IMR-90 (cell line): ENCODE data around the gene GNAS. TPM values are rescaled to one million over a fixed set of nuclear protein-coding genes. Genes with fewer than 3 reads are reported as not detected.

ENCODE experiments used
- ATAC-seq: fragments of 200-7000 bp; cut with Tn5 transposase; 2 replicates; pipeline ENCODE4 v1.9.1; 2020; ENCODE audit warnings: low read depth, mild to moderate bottlenecking, moderate library complexity
- BruUV-seq: library from RNA; stranded (reverse); fragments of 400-500 nt; replicated peaks from 2 replicates; lab custom pipeline; 2021; lab: Mats Ljungman, UMichigan
- CTCF ChIA-PET: fragments of 300-600 bp; formaldehyde crosslinking; extraction: SDS; loops from one replicate; lab custom pipeline; 2021; ENCODE audit warnings: antibody characterized with exemption; lab: Yijun Ruan, JAX
- POLR2A ChIA-PET: fragments of 300-600 bp; sonication (Branson Sonifier 250); formaldehyde crosslinking; loops from one replicate; lab custom pipeline; 2022; ENCODE audit warnings: antibody characterized with exemption; ENCODE audit not compliant: unreplicated experiment; lab: Charles Lee
- DNase-seq: peaks from one replicate; pipeline ENCODE4 v3.0.0; 2013
- H2AFZ ChIP-seq: replicated peaks from 2 replicates; pipeline ENCODE3; 2013; ENCODE audit warnings: low read length, mild to moderate bottlenecking; ENCODE audit not compliant: poor library complexity
- H2AK5ac ChIP-seq: 2 replicates; pipeline ENCODE4 v1.6.1; 2013; ENCODE audit warnings: low read depth, low read length, inconsistent platforms
- H2AK9ac ChIP-seq: replicated peaks from 2 replicates; pipeline ENCODE3; 2013; ENCODE audit warnings: mild to moderate bottlenecking, low read depth, low read length, moderate library complexity; ENCODE audit not compliant: poor library complexity
- H2BK120ac ChIP-seq: 2 replicates; pipeline ENCODE4 v1.6.1; 2013; ENCODE audit warnings: low read depth, low read length, inconsistent platforms
- H2BK15ac ChIP-seq: 3 replicates; pipeline ENCODE4 v1.6.1; 2013; ENCODE audit warnings: low read depth, low read length, inconsistent platforms
- H2BK20ac ChIP-seq: 2 replicates; pipeline ENCODE4 v1.6.1; 2013; ENCODE audit warnings: low read depth, mild to moderate bottlenecking, inconsistent platforms, low read length, moderate library complexity
- H2BK5ac ChIP-seq: 2 replicates; pipeline ENCODE4 v1.6.1; 2013; ENCODE audit warnings: mild to moderate bottlenecking, low read depth, low read length, inconsistent platforms; ENCODE audit not compliant: poor library complexity, severe bottlenecking
- H3K14ac ChIP-seq: replicated peaks from 2 replicates; pipeline ENCODE4 v1.6.1; 2013; ENCODE audit warnings: low read depth, low read length, inconsistent platforms
- H3K18ac ChIP-seq: 2 replicates; pipeline ENCODE4 v1.6.1; 2013; ENCODE audit warnings: low read depth, low read length, control low read depth
- H3K23ac ChIP-seq: 2 replicates; pipeline ENCODE4 v1.6.1; 2013; ENCODE audit warnings: low read depth, low read length, inconsistent platforms
- H3K27ac ChIP-seq: 2 replicates; pipeline ENCODE4 v1.5.1; 2013; ENCODE audit warnings: mild to moderate bottlenecking, control low read depth, low read length; ENCODE audit not compliant: insufficient read depth
- H3K27me3 ChIP-seq: 2 replicates; pipeline ENCODE4 v1.6.1; 2013; ENCODE audit warnings: low read length; ENCODE audit not compliant: control insufficient read depth, insufficient read depth
- H3K36me3 ChIP-seq: 2 replicates; pipeline ENCODE4 v1.6.1; 2013; ENCODE audit warnings: low read length, mixed read lengths; ENCODE audit not compliant: control insufficient read depth, insufficient read depth
- H3K4ac ChIP-seq: 2 replicates; pipeline ENCODE4 v1.6.1; 2013; ENCODE audit warnings: low read depth, low read length, inconsistent platforms
- H3K4me1 ChIP-seq: 2 replicates; pipeline ENCODE4 v1.6.1; 2013; ENCODE audit warnings: low read length, mixed read lengths; ENCODE audit not compliant: control insufficient read depth, insufficient read depth
- H3K4me2 ChIP-seq: 2 replicates; pipeline ENCODE4 v1.6.1; 2013; ENCODE audit warnings: low read depth, mild to moderate bottlenecking, control low read depth, low read length, moderate library complexity
- H3K4me3 ChIP-seq: 2 replicates; pipeline ENCODE4 v1.5.1; 2013; ENCODE audit warnings: low read depth, mild to moderate bottlenecking, control low read depth, low read length, moderate library complexity; ENCODE audit not compliant: insufficient read depth
- H3K56ac ChIP-seq: 2 replicates; pipeline ENCODE4 v1.6.1; 2013; ENCODE audit warnings: low read length, inconsistent platforms; ENCODE audit not compliant: insufficient read depth; ENCODE audit errors: extremely low read depth
- H3K79me1 ChIP-seq, 2 experiments: 2 replicates each; pipeline ENCODE4 v1.6.1; 2013; ENCODE audit warnings: low read length in 2 of 2, inconsistent platforms in 1 of 2, low read depth in 1 of 2
- H3K9ac ChIP-seq: 2 replicates; pipeline ENCODE4 v1.6.1; 2013; ENCODE audit warnings: low read depth, low read length, control low read depth
- H3K9me1 ChIP-seq: 2 replicates; pipeline ENCODE4 v1.6.1; 2013; ENCODE audit warnings: low read length, inconsistent platforms; ENCODE audit not compliant: insufficient read depth
- H3K9me3 ChIP-seq: 2 replicates; pipeline ENCODE4 v1.6.1; 2013; ENCODE audit warnings: low read length; ENCODE audit not compliant: control insufficient read depth, insufficient read depth
- H4K20me1 ChIP-seq: 2 replicates; pipeline ENCODE4 v1.6.1; 2013; ENCODE audit warnings: low read length, inconsistent platforms; ENCODE audit not compliant: insufficient read depth
- H4K5ac ChIP-seq: 2 replicates; pipeline ENCODE4 v1.6.1; 2013; ENCODE audit warnings: mild to moderate bottlenecking, low read depth, low read length, control low read depth
- H4K8ac ChIP-seq, 2 experiments: 2 replicates each; pipeline ENCODE4 v1.6.1; 2013; ENCODE audit warnings: low read depth in 2 of 2, low read length in 2 of 2, control low read depth in 1 of 2, inconsistent platforms in 1 of 2
- H4K91ac ChIP-seq: 2 replicates; pipeline ENCODE4 v1.6.1; 2013; ENCODE audit warnings: low read depth, low read length, inconsistent platforms; ENCODE audit not compliant: insufficient read depth
- BHLHE40 ChIP-seq: fragments of 150-350 bp; IDR thresholded peaks from 2 replicates; pipeline ENCODE4 v1.6.1; 2016; ENCODE audit warnings: mild to moderate bottlenecking, low read depth, low read length
- CEBPB ChIP-seq: IDR thresholded peaks from 2 replicates; pipeline ENCODE4 v1.6.1; 2012; ENCODE audit warnings: low read depth, low read length, improper control_type of control experiment
- CHD1 ChIP-seq: IDR thresholded peaks from 2 replicates; pipeline ENCODE4 v1.6.1; 2012; ENCODE audit warnings: low read depth, low read length, improper control_type of control experiment
- CTCF ChIP-seq: conservative IDR thresholded peaks from 2 replicates; pipeline ENCODE4 v1.5.1; 2012; ENCODE audit warnings: mild to moderate bottlenecking, low read depth, low read length, improper control_type of control experiment
- ELK1 ChIP-seq: fragments of 150-350 bp; IDR thresholded peaks from 2 replicates; pipeline ENCODE4 v1.6.1; 2016; ENCODE audit warnings: low read depth, mild to moderate bottlenecking, low read length, moderate library complexity, borderline replicate concordance
- FOS ChIP-seq: fragments of 150-350 bp; IDR thresholded peaks from 2 replicates; pipeline ENCODE4 v1.6.1; 2016; ENCODE audit warnings: low read depth, low read length
- MAFK ChIP-seq: IDR thresholded peaks from 2 replicates; pipeline ENCODE4 v1.6.1; 2012; ENCODE audit warnings: low read depth, low read length, improper control_type of control experiment
- MAZ ChIP-seq: IDR thresholded peaks from 2 replicates; pipeline ENCODE4 v1.6.1; 2012; ENCODE audit warnings: low read depth, mild to moderate bottlenecking, low read length, improper control_type of control experiment, moderate library complexity, borderline replicate concordance
- MXI1 ChIP-seq: IDR thresholded peaks from 2 replicates; pipeline ENCODE4 v1.6.1; 2012; ENCODE audit warnings: low read depth, mild to moderate bottlenecking, low read length, moderate library complexity, borderline replicate concordance
- NFE2L2 ChIP-seq: fragments of 150-350 bp; IDR thresholded peaks from 2 replicates; pipeline ENCODE4 v1.6.1; 2016; ENCODE audit warnings: low read depth, mild to moderate bottlenecking, low read length
- POLR2A ChIP-seq: IDR thresholded peaks from 2 replicates; pipeline ENCODE4 v1.6.1; 2012; ENCODE audit warnings: mild to moderate bottlenecking, low read depth, low read length
- RAD21 ChIP-seq: IDR thresholded peaks from 2 replicates; pipeline ENCODE4 v1.6.1; 2012; ENCODE audit warnings: low read length, improper control_type of control experiment
- RCOR1 ChIP-seq: IDR thresholded peaks from 2 replicates; pipeline ENCODE4 v1.6.1; 2012; ENCODE audit warnings: mild to moderate bottlenecking, low read length, improper control_type of control experiment; ENCODE audit not compliant: insufficient replicate concordance
- RFX5 ChIP-seq: IDR thresholded peaks from 2 replicates; pipeline ENCODE4 v1.8.0; 2012; ENCODE audit warnings: low read depth, mild to moderate bottlenecking, low read length, moderate library complexity
- SMC3 ChIP-seq: fragments of 150-350 bp; IDR thresholded peaks from 2 replicates; pipeline ENCODE4 v1.6.1; 2016; ENCODE audit warnings: low read depth, mild to moderate bottlenecking, antibody characterized with exemption, low read length, moderate library complexity
- USF2 ChIP-seq: fragments of 150-350 bp; IDR thresholded peaks from 2 replicates; pipeline ENCODE4 v1.6.1; 2017; ENCODE audit warnings: mild to moderate bottlenecking, antibody characterized with exemption, low read length, low read depth
- WGBS, 2 experiments: methylation state at CpG; one replicate each; pipeline versions ENCODE4 v1.1.5 to v1.1.7; 2013; ENCODE audit warnings: missing lambda C conversion rate in 2 of 2; ENCODE audit not compliant: insufficient read length in 1 of 2; ENCODE audit errors: extremely low coverage in 2 of 2; 5-methylcytosine and 5-hydroxymethylcytosine counted together
- dilution Hi-C: fragments of 300-500 bp; cut with HindIII; formaldehyde crosslinking; loops from one replicate; pipeline ENCODE4 v1.14.3; 2018; ENCODE audit warnings: low sequenced_read_pairs; ENCODE audit not compliant: unreplicated experiment
- in situ Hi-C: fragments of 300-500 bp; cut with MboI; formaldehyde crosslinking; loops from 3 replicates; pipeline ENCODE4 v1.14.3; 2019; ENCODE audit warnings: low sequenced_read_pairs, inconsistent platforms, mixed read lengths
- intact Hi-C: fragments of 100-400 bp; cut with micrococcal nuclease; formaldehyde crosslinking; loops from 2 replicates; pipeline ENCODE4 v1.10.0; 2022
- polyA plus RNA-seq, 3 experiments: library from polyadenylated mRNA; depleted of rRNA; stranded (reverse); fragments of >200 nt; gene quantifications; 2 replicates each; pipeline ENCODE4 v1.2.3, GENCODE V29; 2012; ENCODE audit warnings: low replicate concordance in 1 of 3
- total RNA-seq: library from RNA; depleted of rRNA; stranded (reverse); fragments of >200 nt; gene quantifications from 2 replicates; pipeline ENCODE4 v1.2.3, GENCODE V29; 2012

GNAS gene
- total and polyA plus RNA-seq, 2 of the 4 experiments (the other 2 are of a cell fraction), result 397 to 1,356 TPM

GRCh38 chr20:58923117-58923712 is 70.7 kb downstream of the GNAS start:
- H3K56ac ChIP-seq, result no peak overlapping the region
- H3K4me3 ChIP-seq, result no peak overlapping the region
- ATAC-seq (no peak), DNase-seq (no peak)
- intact Hi-C loops, result no loop called here
- H3K36me3 ChIP-seq, result no peaks in the 10 kb centered on the region
- no peak overlapping the region for H3K4ac ChIP-seq
- H3K4me2 ChIP-seq, result no peak overlapping the region
- no CpG with 5 or more reads among the region's 8 CpGs for WGBS, 2 experiments
- POLR2A ChIA-PET, result no interaction called here
- H4K8ac ChIP-seq, result no peak overlapping the region
- H4K91ac ChIP-seq, result no peak overlapping the region
- no peak overlapping the region for H2BK15ac ChIP-seq
- H3K9ac ChIP-seq, result no peak overlapping the region
- no peak overlapping the region for H3K23ac ChIP-seq
- no peak overlapping the region for H2AK5ac ChIP-seq
- H4K20me1 ChIP-seq, result no peaks in the 10 kb centered on the region
- no peak overlapping the region for H2BK5ac ChIP-seq
- H4K5ac ChIP-seq, result no peak overlapping the region
- CTCF ChIA-PET, result no interaction called here
- H2AFZ ChIP-seq, result no peak overlapping the region
- no peak overlapping the region for H3K27ac ChIP-seq
- peaks cover 13% of the 10 kb centered on the region for H3K27me3 ChIP-seq
- in situ Hi-C loops, result no loop called here
- no TSS peak for BruUV-seq
- no peak overlapping the region for H3K14ac ChIP-seq
- no peak overlapping the region for H3K18ac ChIP-seq
- H3K9me1 ChIP-seq, result no peaks in the 10 kb centered on the region
- TF ChIP-seq FOS (no peak), USF2 (no peak), CEBPB (no peak), ELK1 (no peak), CHD1 (no peak), RCOR1 (no peak), BHLHE40 (no peak), MXI1 (no peak), CTCF (no peak), SMC3 (no peak), POLR2A (no peak), MAZ (no peak), NFE2L2 (no peak), MAFK (no peak), RFX5 (no peak), RAD21 (no peak)
- H2BK120ac ChIP-seq, result no peak overlapping the region
- H2AK9ac ChIP-seq, result no peak overlapping the region
- dilution Hi-C loops, result no loop called here
- no peaks in the 10 kb centered on the region for H3K79me1 ChIP-seq
- no peak overlapping the region for H2BK20ac ChIP-seq
- H3K4me1 ChIP-seq, result no peaks in the 10 kb centered on the region
- H3K9me3 ChIP-seq, result peaks cover 1% of the 10 kb centered on the region; the same call in 1 of the 2 replicates
